NCI-H2196 treated with DMSO at 0.1 percent for 48 hours (cell line): ENCODE measurements around the gene TAS1R2.

Experiments
- DNase-seq: peaks from one replicate; lab custom pipeline; 2025; ENCODE audit not compliant: unreplicated experiment; lab: John Stamatoyannopoulos, UW

Gene TAS1R2

GRCh38 chr1:18823438-18823837 lies 36.0 kb downstream of the TAS1R2 start:
- no peak for DNase-seq

- DNase-seq = peak; percentile 46
These were observed 38.4 kb downstream of the TAS1R2 start for GRCh38 chr1:18820791-18821641.

- no peak for DNase-seq
These were observed 39.3 kb downstream of the TAS1R2 start for GRCh38 chr1:18819986-18820790.

GRCh38 chr1:18819203-18819602 lies 40.3 kb downstream of the TAS1R2 start:
- no peak for DNase-seq

- no peak for DNase-seq
These were observed 41.5 kb downstream of the TAS1R2 start for GRCh38 chr1:18817795-18818435.

GRCh38 chr1:18817316-18817715 lies 42.1 kb downstream of the TAS1R2 start:
- DNase-seq = no peak

- DNase-seq = no peak
These were observed 42.7 kb downstream of the TAS1R2 start for GRCh38 chr1:18816808-18817207.

- DNase-seq = no peak
These were observed 44.5 kb downstream of the TAS1R2 start for GRCh38 chr1:18814874-18815531.

- no peak for DNase-seq
These were observed 45.0 kb downstream of the TAS1R2 start for GRCh38 chr1:18814425-18814824.

GRCh38 chr1:18812453-18812939 lies 47.0 kb downstream of the TAS1R2 start:
- no peak for DNase-seq

- DNase-seq = no peak
These were observed 47.6 kb downstream of the TAS1R2 start for GRCh38 chr1:18811733-18812452.

GRCh38 chr1:18809953-18810899 lies 49.2 kb downstream of the TAS1R2 start:
- no peak for DNase-seq

- DNase-seq = no peak
These were observed 50.9 kb downstream of the TAS1R2 start for GRCh38 chr1:18808550-18808949.

- no peak for DNase-seq
These were observed 52.0 kb downstream of the TAS1R2 start for GRCh38 chr1:18807334-18808063.

GRCh38 chr1:18805925-18806849 lies 53.3 kb downstream of the TAS1R2 start:
- DNase-seq = no peak

- DNase-seq = no peak
These were observed 54.1 kb downstream of the TAS1R2 start for GRCh38 chr1:18805150-18805879.

GRCh38 chr1:18803851-18804250 lies 55.6 kb downstream of the TAS1R2 start:
- no peak for DNase-seq
